GM19023 (cell line): ENCODE results near the gene BRINP1.

Experiments
- ATAC-seq: cut with Tn5 transposase; IDR thresholded peaks from one replicate; pipeline ENCODE4 v1.9.1; 2021; ENCODE audit warnings: mild to moderate bottlenecking, moderate library complexity; ENCODE audit not compliant: unreplicated experiment

The BRINP1 gene

GRCh38 chr9:119148855-119149254 is 220.4 kb downstream of the BRINP1 start:
- no peak for ATAC-seq

- ATAC-seq, result no peak
Observed at GRCh38 chr9:119137479-119137878, 231.8 kb downstream of the BRINP1 start.

- ATAC-seq, result no peak
Observed at GRCh38 chr9:119126040-119126439, 243.2 kb downstream of the BRINP1 start.

- no peak for ATAC-seq
Observed at GRCh38 chr9:119121899-119122298, 247.3 kb downstream of the BRINP1 start.

DNA sequence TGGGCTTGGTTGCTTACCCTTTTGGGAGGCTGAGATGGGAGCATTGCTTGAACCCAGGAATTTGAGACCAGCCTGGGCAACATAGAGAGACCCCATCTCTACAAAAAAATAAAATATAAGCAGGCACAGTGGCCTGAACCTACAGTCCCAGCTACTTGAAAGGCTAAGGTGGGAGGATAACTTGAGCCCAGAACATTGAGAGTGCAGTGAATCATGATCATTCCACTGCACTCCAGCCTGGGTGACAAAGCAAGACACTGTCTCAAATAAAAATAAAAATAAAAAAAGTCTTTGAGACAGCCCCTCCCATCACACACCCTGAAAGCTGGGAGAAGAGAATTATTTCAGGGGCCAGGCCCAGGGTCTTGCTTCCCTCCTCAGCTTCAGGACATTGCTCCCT is 251.8 kb downstream of the BRINP1 start:
- ATAC-seq, result no peak
